ENCODE results near the gene ADSS2.
A peak's percentile ranks its signal among the peaks of the same experiment; 100 is the strongest.

Gene ADSS2

GRCh38 chr1:244451951-244452795 is 464 bp upstream of the ADSS2 start:
- no peaks in the 10 kb centered on the region for H3K36me3 ChIP-seq (ENCODE audit: insufficient read depth, low read length)
- no peaks in the 10 kb centered on the region for H3K9me3 ChIP-seq (ENCODE audit: control insufficient read depth, insufficient read depth, low read length)
- peaks cover 32% of the 10 kb centered on the region for H3K4me1 ChIP-seq (ENCODE audit: insufficient read depth, low read length)
- H3K9ac ChIP-seq (ENCODE audit: low read depth, low read length) = peak overlapping the region; percentile 98; the same call in 1 of the 2 replicates

- Histone ChIP-seq H3K9me3 (ENCODE audit: control insufficient read depth, insufficient read depth, low read length) (no peaks in the 10 kb centered on the region), H3K4me1 (ENCODE audit: insufficient read depth, low read length) (peaks cover 39% of the 10 kb centered on the region), H3K9ac (ENCODE audit: low read depth, low read length) (peak overlapping the region; percentile 98)
Measured at GRCh38 chr1:244450597-244451538, 841 bp downstream of the ADSS2 start.

GRCh38 chr1:244449936-244450508 is 1.7 kb downstream of the ADSS2 start:
- Histone ChIP-seq H3K9ac (ENCODE audit: low read depth, low read length) (peak overlapping the region; percentile 98; the same call in 1 of the 2 replicates), H3K4me1 (ENCODE audit: insufficient read depth, low read length) (peaks cover 47% of the 10 kb centered on the region), H3K36me3 (ENCODE audit: insufficient read depth, low read length) (no peaks in the 10 kb centered on the region), H3K9me3 (ENCODE audit: control insufficient read depth, insufficient read depth, low read length) (no peaks in the 10 kb centered on the region)

More at GRCh38 chr1:244450597-244451538, 841 bp downstream of the ADSS2 start:
- no peaks in the 10 kb centered on the region for H3K36me3 ChIP-seq (ENCODE audit: insufficient read depth, low read length)

- Histone ChIP-seq H3K4me1 (ENCODE audit: insufficient read depth, low read length) (peaks cover 48% of the 10 kb centered on the region), H3K9me3 (ENCODE audit: control insufficient read depth, insufficient read depth, low read length) (no peaks in the 10 kb centered on the region), H3K9ac (ENCODE audit: low read depth, low read length) (no peak overlapping the region), H3K36me3 (ENCODE audit: insufficient read depth, low read length) (no peaks in the 10 kb centered on the region)
Measured at GRCh38 chr1:244448279-244449036, 3.3 kb downstream of the ADSS2 start.

- peaks cover 48% of the 10 kb centered on the region for H3K4me1 ChIP-seq (ENCODE audit: insufficient read depth, low read length)
- H3K9ac ChIP-seq (ENCODE audit: low read depth, low read length) = no peak overlapping the region
- peaks cover 4% of the 10 kb centered on the region; the same call in 1 of the 2 replicates for H3K36me3 ChIP-seq (ENCODE audit: insufficient read depth, low read length)
- H3K9me3 ChIP-seq (ENCODE audit: control insufficient read depth, insufficient read depth, low read length) = no peaks in the 10 kb centered on the region
Measured at GRCh38 chr1:244447552-244447951, 4.2 kb downstream of the ADSS2 start.

- H3K36me3 ChIP-seq (ENCODE audit: insufficient read depth, low read length) = peaks cover 4% of the 10 kb centered on the region; the same call in 1 of the 2 replicates
- H3K9ac ChIP-seq (ENCODE audit: low read depth, low read length) = no peak overlapping the region
- H3K9me3 ChIP-seq (ENCODE audit: control insufficient read depth, insufficient read depth, low read length) = no peaks in the 10 kb centered on the region
- peaks cover 48% of the 10 kb centered on the region for H3K4me1 ChIP-seq (ENCODE audit: insufficient read depth, low read length)
Measured at GRCh38 chr1:244447024-244447423, 4.7 kb downstream of the ADSS2 start.

GRCh38 chr1:244445320-244446181 is 6.2 kb downstream of the ADSS2 start:
- H3K4me1 ChIP-seq (ENCODE audit: insufficient read depth, low read length) = peaks cover 49% of the 10 kb centered on the region
- no peaks in the 10 kb centered on the region for H3K9me3 ChIP-seq (ENCODE audit: control insufficient read depth, insufficient read depth, low read length)
- no peak overlapping the region for H3K9ac ChIP-seq (ENCODE audit: low read depth, low read length)
- peaks cover 4% of the 10 kb centered on the region; the same call in 1 of the 2 replicates for H3K36me3 ChIP-seq (ENCODE audit: insufficient read depth, low read length)

- H3K36me3 ChIP-seq (ENCODE audit: insufficient read depth, low read length) = peaks cover 4% of the 10 kb centered on the region; the same call in 1 of the 2 replicates
- peaks cover 46% of the 10 kb centered on the region for H3K4me1 ChIP-seq (ENCODE audit: insufficient read depth, low read length)
- H3K9ac ChIP-seq (ENCODE audit: low read depth, low read length) = no peak overlapping the region
- no peaks in the 10 kb centered on the region for H3K9me3 ChIP-seq (ENCODE audit: control insufficient read depth, insufficient read depth, low read length)
Measured at GRCh38 chr1:244444854-244445253, 6.9 kb downstream of the ADSS2 start.

- Histone ChIP-seq H3K4me1 (ENCODE audit: insufficient read depth, low read length) (peaks cover 42% of the 10 kb centered on the region), H3K9me3 (ENCODE audit: control insufficient read depth, insufficient read depth, low read length) (no peaks in the 10 kb centered on the region), H3K9ac (ENCODE audit: low read depth, low read length) (no peak overlapping the region), H3K36me3 (ENCODE audit: insufficient read depth, low read length) (peaks cover 4% of the 10 kb centered on the region; the same call in 1 of the 2 replicates)
Measured at GRCh38 chr1:244442850-244443249, 8.9 kb downstream of the ADSS2 start.

GRCh38 chr1:244439391-244440032 is 12.2 kb downstream of the ADSS2 start:
- no peak overlapping the region for H3K9ac ChIP-seq (ENCODE audit: low read depth, low read length)
- peaks cover 15% of the 10 kb centered on the region for H3K4me1 ChIP-seq (ENCODE audit: insufficient read depth, low read length)
- no peaks in the 10 kb centered on the region for H3K9me3 ChIP-seq (ENCODE audit: control insufficient read depth, insufficient read depth, low read length)
- peaks cover 8% of the 10 kb centered on the region; the same call in 1 of the 2 replicates for H3K36me3 ChIP-seq (ENCODE audit: insufficient read depth, low read length)

- H3K36me3 ChIP-seq (ENCODE audit: insufficient read depth, low read length) = peaks cover 10% of the 10 kb centered on the region; the same call in 1 of the 2 replicates
- H3K4me1 ChIP-seq (ENCODE audit: insufficient read depth, low read length) = peaks cover 15% of the 10 kb centered on the region
- H3K9me3 ChIP-seq (ENCODE audit: control insufficient read depth, insufficient read depth, low read length) = no peaks in the 10 kb centered on the region
- no peak overlapping the region for H3K9ac ChIP-seq (ENCODE audit: low read depth, low read length)
Measured at GRCh38 chr1:244437086-244437468, 14.6 kb downstream of the ADSS2 start.

GRCh38 chr1:244436336-244437085 is 15.2 kb downstream of the ADSS2 start:
- Histone ChIP-seq H3K9ac (ENCODE audit: low read depth, low read length) (no peak overlapping the region), H3K4me1 (ENCODE audit: insufficient read depth, low read length) (peaks cover 15% of the 10 kb centered on the region), H3K36me3 (ENCODE audit: insufficient read depth, low read length) (peaks cover 10% of the 10 kb centered on the region; the same call in 1 of the 2 replicates), H3K9me3 (ENCODE audit: control insufficient read depth, insufficient read depth, low read length) (no peaks in the 10 kb centered on the region)

All from ES-I3 (cell line).